Measurements from ENCODE around the gene SEC14L2. TPM values are rescaled to one million over a fixed set of nuclear protein-coding genes. Genes with fewer than 3 reads are reported as not detected.

The SEC14L2 gene
- polyA plus RNA-seq, 2 of the 4 experiments (the other 2 are of a cell fraction): 12.8 to 15.2 TPM

- POLR2A ChIA-PET: interaction anchor here (0.6 to 3.1 kb wide), 8 partner anchors 9 to 226 kb away, joined by 3 to 12 read pairs (median 6); partner anchors contain the start of genes CASTOR1, RNF215 and SEC14L2
- TF ChIP-seq RCOR1 (IDR thresholded peaks at IDR 0.05; ENCODE audit: low read depth, low read length) (no peak), BHLHE40 (IDR thresholded peaks at IDR 0.05; ENCODE audit: low read depth, low read length) (no peak), MAZ (IDR thresholded peaks at IDR 0.05; ENCODE audit: borderline replicate concordance, low read depth, low read length) (no peak), RARB (CRISPR knock-in tag; IDR thresholded peaks at IDR 0.05) (no peak), ELK1 (IDR thresholded peaks at IDR 0.05; ENCODE audit: low read depth, low read length) (no peak), HOXB13 (CRISPR knock-in tag; IDR thresholded peaks at IDR 0.05; ENCODE audit: low read depth) (no peak), MYC (IDR thresholded peaks at IDR 0.05; ENCODE audit: borderline replicate concordance, low read length) (no peak), EHMT2 (IDR thresholded peaks at IDR 0.05; ENCODE audit: low read depth) (no peak), CBX2 (IDR thresholded peaks at IDR 0.05; ENCODE audit: borderline replicate concordance, low read depth) (no peak), MAX (IDR thresholded peaks at IDR 0.05) (peak; percentile 59), NR3C1 (IDR thresholded peaks at IDR 0.05) (no peak), REST (IDR thresholded peaks at IDR 0.05) (no peak), CHD2 (IDR thresholded peaks at IDR 0.05; ENCODE audit: low read length, partially characterized antibody) (no peak), TFCP2L1 (CRISPR knock-in tag; IDR thresholded peaks at IDR 0.05) (no peak), PBX3 (IDR thresholded peaks at IDR 0.05) (no peak), FOSL2 (IDR thresholded peaks at IDR 0.05) (peak; percentile 37), FOSL2 (CRISPR knock-in tag; IDR thresholded peaks at IDR 0.05) (peak; percentile 84), RAD21 (conservative IDR thresholded peaks at IDR 0.05 in 1 of 2, IDR thresholded peaks at IDR 0.05 in 1 of 2) (no peak), ZFP36 (IDR thresholded peaks at IDR 0.05; ENCODE audit: borderline replicate concordance, partially characterized antibody) (no peak), USF2 (IDR thresholded peaks at IDR 0.05) (no peak), FOXS1 (CRISPR knock-in tag; IDR thresholded peaks at IDR 0.05) (no peak), GATA3 (IDR thresholded peaks at IDR 0.05; ENCODE audit: borderline replicate concordance) (no peak; the same call in 1 of the 2 replicates), CEBPB (IDR thresholded peaks at IDR 0.05) (0 out of 4 replicates have a peak, but pooled peaks of 1 of the 2 experiments have one; percentile 3), RFX5 (IDR thresholded peaks at IDR 0.05) (no peak), JUNB (IDR thresholded peaks at IDR 0.05) (peak; percentile 38), SMC3 (IDR thresholded peaks at IDR 0.05) (no peak), BCL3 (IDR thresholded peaks at IDR 0.05) (no peak; the same call in 2 of the 3 replicates), POLR2AphosphoS2 (conservative IDR thresholded peaks at IDR 0.05; ENCODE audit: low read length) (no peak), MAFK (IDR thresholded peaks at IDR 0.05; ENCODE audit: partially characterized antibody) (peak; percentile 80), EP300 (IDR thresholded peaks at IDR 0.05) (peak in 1 of 2 experiments; percentile 22; a peak in 1 of 5 replicates), SREBF2 (IDR thresholded peaks at IDR 0.05) (no peak), PHF8 (IDR thresholded peaks at IDR 0.05; ENCODE audit: borderline replicate concordance, low read depth) (no peak), KDM1A (IDR thresholded peaks at IDR 0.05; ENCODE audit: low read depth) (no peak)
Observed at GRCh38 chr22:30422481-30423300, 25.9 kb downstream of the SEC14L2 start.

More at GRCh38 chr22:30422481-30423300, 25.9 kb downstream of the SEC14L2 start:
- DNase-seq (ENCODE audit: low read depth in 1 of 2, low spot score in 1 of 2) (peak; percentile 75 to 86), FAIRE-seq (no peak), ATAC-seq (peak; percentile 42 to 59; a peak in 5 of 6 replicates)
- Histone ChIP-seq H3K4me2 (peak overlapping the region; percentile 87), H3K4me1 (peaks cover 51% of the 10 kb centered on the region), H3K4me3 (peak overlapping the region; percentile 58), H3K27ac (peak overlapping the region; percentile 97), H3K9me3 (no peaks in the 10 kb centered on the region)
- WGBS (ENCODE audit: missing lambda C conversion rate): 15% methylated on average over 15 of the region's 18 CpGs
- CTCF ChIA-PET: interaction anchor here (0.7 to 2.9 kb wide), 8 partner anchors 9 to 213 kb away, joined by 3 to 15 read pairs (median 4); partner anchors contain the start of genes RNF215, SEC14L2 and SLC35E4
